GM19395 (cell line): Measurements from ENCODE around the gene C9orf50.
"Not testable (repeated sequence)": the region's sequence is repeated elsewhere in the genome, so short reads cannot be mapped to it uniquely, and the experiment has no call there.

Experiments used
- ATAC-seq: cut with Tn5 transposase; IDR thresholded peaks from one replicate; pipeline ENCODE4 v1.9.1; 2021; ENCODE audit warnings: mild to moderate bottlenecking, moderate library complexity; ENCODE audit not compliant: unreplicated experiment

C9orf50 gene

GRCh38 chr9:129595903-129596540 is 24.9 kb downstream of the C9orf50 start:
- ATAC-seq, result no peak

GRCh38 chr9:129595311-129595741 is 25.6 kb downstream of the C9orf50 start:
- ATAC-seq, result no peak

- no peak for ATAC-seq
Observed at GRCh38 chr9:129594632-129595031, 26.3 kb downstream of the C9orf50 start.

GRCh38 chr9:129592790-129593189 is 28.1 kb downstream of the C9orf50 start:
- not testable (repeated sequence) for ATAC-seq

- no peak for ATAC-seq
Observed at GRCh38 chr9:129591916-129592315, 29.0 kb downstream of the C9orf50 start.

GRCh38 chr9:129590466-129590865 is 30.4 kb downstream of the C9orf50 start:
- no peak for ATAC-seq

GRCh38 chr9:129587487-129588262 is 33.2 kb downstream of the C9orf50 start:
- ATAC-seq, result no peak

GRCh38 chr9:129586685-129587084 is 34.2 kb downstream of the C9orf50 start:
- ATAC-seq, result no peak

- no peak for ATAC-seq
Observed at GRCh38 chr9:129586245-129586644, 34.7 kb downstream of the C9orf50 start.

- no peak for ATAC-seq
Observed at GRCh38 chr9:129585352-129585751, 35.5 kb downstream of the C9orf50 start.

- ATAC-seq, result no peak
Observed at GRCh38 chr9:129584136-129584535, 36.8 kb downstream of the C9orf50 start.

GRCh38 chr9:129583308-129584038 is 37.4 kb downstream of the C9orf50 start:
- no peak for ATAC-seq

GRCh38 chr9:129582855-129583254 is 38.0 kb downstream of the C9orf50 start:
- no peak for ATAC-seq

- ATAC-seq, result no peak
Observed at GRCh38 chr9:129581505-129582189, 39.3 kb downstream of the C9orf50 start.

- no peak for ATAC-seq
Observed at GRCh38 chr9:129580211-129580915, 40.5 kb downstream of the C9orf50 start.

GRCh38 chr9:129579294-129579693 is 41.6 kb downstream of the C9orf50 start:
- no peak for ATAC-seq

GRCh38 chr9:129576546-129577543 is 44.1 kb downstream of the C9orf50 start:
- no peak for ATAC-seq

GRCh38 chr9:129575818-129576217 is 45.1 kb downstream of the C9orf50 start:
- ATAC-seq, result no peak

GRCh38 chr9:129574911-129575585 is 45.9 kb downstream of the C9orf50 start:
- no peak for ATAC-seq
